Prostate gland (tissue), 2 donors: ENCODE data around the gene PCDHGB6. TPM values are rescaled to one million over a fixed set of nuclear protein-coding genes. Genes with fewer than 3 reads are reported as not detected.

ENCODE experiments used
- DNase-seq: peaks from one replicate; pipeline ENCODE4 v3.0.0-alpha.2; 2019; ENCODE audit warnings: low spot score
- H3K27ac ChIP-seq, 2 donors: fragments of 200-600 bp; sonication (generic); 2 replicates each; pipeline ENCODE4 v1.5.1; 2017 to 2019
- H3K27me3 ChIP-seq: fragments of 200-600 bp; sonication (generic); replicated peaks from 2 replicates; pipeline ENCODE4 v1.5.1; 2019; ENCODE audit not compliant: insufficient read depth
- H3K36me3 ChIP-seq, 2 donors: fragments of 200-600 bp; sonication (generic); 1 replicate in 1 of 2; 2 replicates in 1 of 2; pipeline versions ENCODE4 v1.5.1 to v1.8.1; 2017 to 2019
- H3K4me1 ChIP-seq: fragments of 200-600 bp; sonication (generic); replicated peaks from 2 replicates; pipeline ENCODE4 v1.5.1; 2019
- H3K4me3 ChIP-seq, 2 donors: fragments of 200-600 bp; sonication (generic); 2 replicates each; pipeline ENCODE4 v1.5.1; 2017 to 2019
- H3K9me3 ChIP-seq: fragments of 200-600 bp; sonication (generic); 2 replicates; pipeline ENCODE4 v1.5.1; 2017
- CTCF ChIP-seq, 4 experiments: fragments of 200-600 bp in 2 of 4; fragments of 450-650 bp in 2 of 4; sonication (generic) in 2 of 4; IDR thresholded peaks; 1 replicate in 3 of 4; 2 replicates in 1 of 4; pipeline ENCODE4 v1.5.1; 2016 to 2019; ENCODE audit warnings: antibody characterized with exemption in 4 of 4, mild to moderate bottlenecking in 2 of 4, moderate library complexity in 2 of 4
- POLR2A ChIP-seq: fragments of 450-650 bp; IDR thresholded peaks from one replicate; pipeline ENCODE4 v1.6.1; 2016; ENCODE audit warnings: antibody characterized with exemption, mild to moderate bottlenecking
- POLR2AphosphoS5 ChIP-seq: sonication (generic); formaldehyde crosslinking; IDR thresholded peaks from one replicate; pipeline ENCODE4 v1.6.1; 2017; ENCODE audit warnings: antibody characterized with exemption
- WGBS: methylation state at CpG from one replicate; pipeline ENCODE4 v1.1.5; 2018; 5-methylcytosine and 5-hydroxymethylcytosine counted together
- intact Hi-C: fragments of 100-400 bp; cut with DNase I; formaldehyde crosslinking; loops from one replicate; pipeline ENCODE4 v1.14.2; 2022
- total RNA-seq, 2 donors: library from RNA; depleted of rRNA; stranded (reverse); fragments of >200 nt; gene quantifications; one replicate each; pipeline ENCODE4 v1.1.0, GENCODE V29; 2016

Gene PCDHGB6
- total RNA-seq, 2 donors from 2014 or later: 5.2 to 11.0 TPM

DNA sequence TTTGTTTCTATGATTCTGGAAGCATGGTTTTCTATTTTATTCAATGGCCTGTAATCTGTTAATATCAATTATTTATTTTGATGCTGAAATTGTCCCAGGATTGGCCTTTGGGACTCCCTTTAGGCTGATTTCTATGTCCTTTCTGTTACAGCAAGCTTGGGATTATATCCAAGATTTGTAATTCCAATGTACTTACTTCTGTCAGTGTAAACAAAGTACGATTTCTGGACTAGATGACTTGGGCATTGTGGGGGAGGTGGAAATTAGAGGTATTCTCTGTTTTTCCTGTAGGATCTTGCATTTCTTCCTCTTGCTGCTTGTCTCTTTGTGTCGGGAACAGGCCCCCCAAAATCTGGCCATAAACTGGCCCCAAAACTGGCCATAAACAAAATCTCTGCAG is 26.2 kb downstream of the PCDHGB6 start:
- H3K27ac ChIP-seq: no peak overlapping the region
- no peak for DNase-seq
- no peak overlapping the region for H3K4me3 ChIP-seq
- no peaks in the 10 kb centered on the region for H3K27me3 ChIP-seq
- H3K36me3 ChIP-seq: no peaks in the 10 kb centered on the region
- TF ChIP-seq CTCF (IDR thresholded peaks at IDR 0.05) (no peak), POLR2AphosphoS5 (no peak), POLR2A (no peak)
- no peaks in the 10 kb centered on the region for H3K9me3 ChIP-seq
- intact Hi-C loops: no loop called here
- H3K4me1 ChIP-seq: no peaks in the 10 kb centered on the region
- WGBS: 87% methylated on average over 2 of the region's 2 CpGs

GRCh38 chr5:141437221-141437620 is 29.4 kb downstream of the PCDHGB6 start:
- no peak overlapping the region for H3K4me3 ChIP-seq
- whole genome bisulfite sequencing: 93% methylated on average over 2 of the region's 2 CpGs
- intact Hi-C loops: no loop called here
- DNase-seq: no peak
- no peaks in the 10 kb centered on the region for H3K9me3 ChIP-seq
- no peaks in the 10 kb centered on the region for H3K4me1 ChIP-seq
- no peak for TF ChIP-seq CTCF (IDR thresholded peaks at IDR 0.05)
- TF ChIP-seq POLR2A: no peak
- no peak for TF ChIP-seq POLR2AphosphoS5
- no peaks in the 10 kb centered on the region for H3K36me3 ChIP-seq
- no peak overlapping the region for H3K27ac ChIP-seq
- H3K27me3 ChIP-seq: no peaks in the 10 kb centered on the region

GRCh38 chr5:141439411-141440141 is 31.8 kb downstream of the PCDHGB6 start:
- DNase-seq: no peak
- Histone ChIP-seq H3K4me1 (no peaks in the 10 kb centered on the region), H3K36me3 (no peaks in the 10 kb centered on the region), H3K9me3 (no peaks in the 10 kb centered on the region), H3K27me3 (no peaks in the 10 kb centered on the region), H3K27ac (no peak overlapping the region), H3K4me3 (no peak overlapping the region)
- 68% methylated on average over 10 of the region's 10 CpGs for WGBS
- intact Hi-C loops: no loop called here
- TF ChIP-seq CTCF (IDR thresholded peaks at IDR 0.05): no peak
- no peak for TF ChIP-seq POLR2AphosphoS5
- TF ChIP-seq POLR2A: no peak

- Histone ChIP-seq H3K4me1 (no peaks in the 10 kb centered on the region), H3K4me3 (no peak overlapping the region), H3K27ac (no peak overlapping the region), H3K9me3 (no peaks in the 10 kb centered on the region), H3K27me3 (no peaks in the 10 kb centered on the region), H3K36me3 (no peaks in the 10 kb centered on the region)
- DNase-seq: no peak
- intact Hi-C loops: no loop called here
- 90% methylated on average over 9 of the region's 9 CpGs for WGBS
- no peak for TF ChIP-seq POLR2A
- TF ChIP-seq POLR2AphosphoS5: no peak
- no peak for TF ChIP-seq CTCF (IDR thresholded peaks at IDR 0.05)
Measured at GRCh38 chr5:141440341-141440740, 32.5 kb downstream of the PCDHGB6 start.

GRCh38 chr5:141441571-141442170 is 33.9 kb downstream of the PCDHGB6 start:
- Histone ChIP-seq H3K36me3 (no peaks in the 10 kb centered on the region), H3K4me3 (no peak overlapping the region), H3K4me1 (no peaks in the 10 kb centered on the region), H3K27ac (no peak overlapping the region), H3K9me3 (no peaks in the 10 kb centered on the region), H3K27me3 (no peaks in the 10 kb centered on the region)
- TF ChIP-seq POLR2AphosphoS5 (no peak), CTCF (IDR thresholded peaks at IDR 0.05) (no peak), POLR2A (no peak)
- no peak for DNase-seq
- 40% methylated on average over 36 of the region's 50 CpGs for WGBS
- intact Hi-C loops: no loop called here
